Measurements from ENCODE around the gene MAP6. TPM values are rescaled to one million over a fixed set of nuclear protein-coding genes. Genes with fewer than 3 reads are reported as not detected.

Gene MAP6
- total RNA-seq, 1 donor from 2014 or later, result 1.8 TPM

- no peak for DNase-seq (ENCODE audit: low read depth)
- no peak for TF ChIP-seq CTCF (conservative IDR thresholded peaks at IDR 0.05; ENCODE audit: low read depth, low read length)
- H3K4me3 ChIP-seq (ENCODE audit: low read depth, low read length), result no peak overlapping the region
These were observed 121.7 kb downstream of the MAP6 start for GRCh38 chr11:75547177-75547576.

GRCh38 chr11:75543806-75544205 is 125.0 kb downstream of the MAP6 start:
- TF ChIP-seq CTCF (conservative IDR thresholded peaks at IDR 0.05; ENCODE audit: low read depth, low read length), result no peak
- no peak for DNase-seq (ENCODE audit: low read depth)
- no peak overlapping the region for H3K4me3 ChIP-seq (ENCODE audit: low read depth, low read length)

- H3K4me3 ChIP-seq (ENCODE audit: low read depth, low read length), result no peak overlapping the region
- no peak for DNase-seq (ENCODE audit: low read depth)
- no peak for TF ChIP-seq CTCF (conservative IDR thresholded peaks at IDR 0.05; ENCODE audit: low read depth, low read length)
These were observed 126.8 kb downstream of the MAP6 start for GRCh38 chr11:75542088-75542438.

- DNase-seq (ENCODE audit: low read depth), result no peak
- TF ChIP-seq CTCF (conservative IDR thresholded peaks at IDR 0.05; ENCODE audit: low read depth, low read length), result no peak
- no peak overlapping the region for H3K4me3 ChIP-seq (ENCODE audit: low read depth, low read length)
These were observed 127.4 kb downstream of the MAP6 start for GRCh38 chr11:75541193-75542087.

- no peak overlapping the region for H3K4me3 ChIP-seq (ENCODE audit: low read depth, low read length)
- no peak for TF ChIP-seq CTCF (conservative IDR thresholded peaks at IDR 0.05; ENCODE audit: low read depth, low read length)
- DNase-seq (ENCODE audit: low read depth), result no peak
These were observed 129.1 kb downstream of the MAP6 start for GRCh38 chr11:75539459-75540334.

- DNase-seq (ENCODE audit: low read depth), result no peak
- no peak overlapping the region for H3K4me3 ChIP-seq (ENCODE audit: low read depth, low read length)
- TF ChIP-seq CTCF (conservative IDR thresholded peaks at IDR 0.05; ENCODE audit: low read depth, low read length), result no peak
These were observed 130.5 kb downstream of the MAP6 start for GRCh38 chr11:75538150-75538942.
